HTERT RPE-1 (cell line): ENCODE data around the gene PCDHA5.
"Not testable (repeated sequence)": the region's sequence is repeated elsewhere in the genome, so short reads cannot be mapped to it uniquely, and the experiment has no call there.

Experiments
- in situ Hi-C: fragments of 300-500 bp; cut with MboI; formaldehyde crosslinking; loops from 4 replicates; pipeline ENCODE4 v1.14.3; 2020; ENCODE audit warnings: low sequenced_read_pairs

PCDHA5 gene

GRCh38 chr5:140822969-140823368, 1.6 kb downstream of the PCDHA5 start:
- in situ Hi-C loops, result not testable (repeated sequence)

DNA sequence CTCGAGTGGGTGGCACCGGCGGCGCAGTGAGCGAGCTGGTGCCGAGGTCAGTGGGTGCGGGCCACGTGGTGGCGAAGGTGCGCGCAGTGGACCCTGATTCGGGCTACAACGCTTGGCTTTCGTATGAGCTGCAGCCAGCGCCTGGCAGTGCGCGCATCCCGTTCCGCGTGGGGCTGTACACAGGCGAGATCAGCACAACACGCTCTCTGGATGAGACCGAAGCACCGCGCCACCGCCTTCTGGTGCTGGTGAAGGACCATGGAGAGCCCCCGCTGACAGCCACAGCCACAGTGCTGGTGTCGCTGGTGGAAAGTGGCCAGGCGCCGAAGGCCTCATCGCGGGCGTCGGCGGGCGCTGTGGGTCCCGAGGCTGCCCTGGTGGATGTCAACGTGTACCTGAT, 2.1 kb downstream of the PCDHA5 start:
- in situ Hi-C loops, result no loop called here

- in situ Hi-C loops, result no loop called here
Observed at GRCh38 chr5:140827704-140828361, 6.4 kb downstream of the PCDHA5 start, which contains the start of gene PCDHA6. PCDHA6 (plus strand) TSS chr5:140827960; CDS start chr5:140828092, 132 bp downstream.

GRCh38 chr5:140828362-140828737, 6.9 kb downstream of the PCDHA5 start:
- in situ Hi-C loops, result no loop called here

DNA sequence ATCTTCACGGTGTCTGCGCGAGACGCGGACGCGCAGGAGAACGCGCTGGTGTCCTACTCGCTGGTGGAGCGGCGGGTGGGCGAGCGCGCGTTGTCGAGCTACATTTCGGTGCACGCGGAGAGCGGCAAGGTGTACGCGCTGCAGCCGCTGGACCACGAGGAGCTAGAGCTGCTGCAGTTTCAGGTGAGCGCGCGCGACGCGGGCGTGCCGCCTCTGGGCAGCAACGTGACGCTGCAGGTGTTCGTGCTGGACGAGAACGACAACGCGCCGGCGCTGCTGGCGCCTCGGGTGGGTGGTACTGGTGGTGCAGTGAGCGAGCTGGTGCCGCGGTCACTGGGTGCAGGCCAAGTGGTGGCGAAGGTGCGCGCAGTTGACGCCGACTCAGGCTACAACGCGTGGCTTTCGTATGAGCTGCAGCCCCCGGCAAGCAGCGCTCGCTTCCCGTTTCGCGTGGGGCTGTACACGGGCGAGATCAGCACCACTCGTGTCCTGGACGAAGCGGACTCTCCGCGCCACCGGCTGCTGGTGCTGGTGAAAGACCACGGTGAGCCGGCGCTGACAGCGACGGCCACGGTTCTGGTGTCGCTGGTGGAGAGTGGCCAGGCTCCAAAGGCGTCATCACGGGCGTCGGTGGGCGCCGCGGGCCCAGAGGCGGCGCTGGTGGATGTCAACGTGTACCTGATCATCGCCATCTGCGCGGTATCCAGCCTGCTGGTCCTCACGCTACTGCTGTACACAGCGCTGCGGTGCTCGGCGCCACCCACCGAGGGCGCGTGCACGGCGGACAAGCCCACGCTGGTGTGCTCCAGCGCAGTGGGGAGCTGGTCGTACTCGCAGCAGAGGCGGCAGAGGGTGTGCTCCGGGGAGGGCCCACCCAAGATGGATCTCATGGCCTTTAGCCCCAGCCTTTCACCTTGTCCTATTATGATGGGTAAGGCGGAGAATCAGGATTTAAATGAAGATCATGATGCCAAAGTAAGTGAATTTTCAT, 8.4 kb downstream of the PCDHA5 start:
- in situ Hi-C loops, result not testable (repeated sequence)

- in situ Hi-C loops, result no loop called here
Observed at GRCh38 chr5:140833993-140834392, 12.6 kb downstream of the PCDHA5 start, which contains the start of gene PCDHA7. PCDHA7 (plus strand) TSS chr5:140834269; CDS start chr5:140834384, 115 bp downstream.

DNA sequence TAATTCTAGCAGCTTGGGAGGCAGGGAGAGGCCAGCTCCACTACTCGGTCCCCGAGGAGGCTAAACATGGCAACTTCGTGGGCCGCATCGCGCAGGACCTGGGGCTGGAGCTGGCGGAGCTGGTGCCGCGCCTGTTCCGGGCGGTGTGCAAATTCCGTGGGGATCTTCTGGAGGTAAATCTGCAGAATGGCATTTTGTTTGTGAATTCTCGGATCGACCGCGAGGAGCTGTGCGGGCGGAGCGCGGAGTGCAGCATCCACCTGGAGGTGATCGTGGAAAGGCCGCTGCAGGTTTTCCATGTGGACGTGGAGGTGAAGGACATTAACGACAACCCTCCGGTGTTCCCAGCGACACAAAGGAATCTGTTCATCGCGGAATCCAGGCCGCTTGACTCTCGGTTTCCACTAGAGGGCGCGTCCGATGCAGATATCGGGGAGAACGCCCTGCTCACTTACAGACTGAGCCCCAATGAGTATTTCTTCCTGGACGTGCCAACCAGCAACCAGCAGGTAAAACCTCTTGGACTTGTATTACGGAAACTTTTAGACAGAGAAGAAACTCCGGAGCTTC, 13.1 kb downstream of the PCDHA5 start:
- in situ Hi-C loops, result not testable (repeated sequence)

DNA sequence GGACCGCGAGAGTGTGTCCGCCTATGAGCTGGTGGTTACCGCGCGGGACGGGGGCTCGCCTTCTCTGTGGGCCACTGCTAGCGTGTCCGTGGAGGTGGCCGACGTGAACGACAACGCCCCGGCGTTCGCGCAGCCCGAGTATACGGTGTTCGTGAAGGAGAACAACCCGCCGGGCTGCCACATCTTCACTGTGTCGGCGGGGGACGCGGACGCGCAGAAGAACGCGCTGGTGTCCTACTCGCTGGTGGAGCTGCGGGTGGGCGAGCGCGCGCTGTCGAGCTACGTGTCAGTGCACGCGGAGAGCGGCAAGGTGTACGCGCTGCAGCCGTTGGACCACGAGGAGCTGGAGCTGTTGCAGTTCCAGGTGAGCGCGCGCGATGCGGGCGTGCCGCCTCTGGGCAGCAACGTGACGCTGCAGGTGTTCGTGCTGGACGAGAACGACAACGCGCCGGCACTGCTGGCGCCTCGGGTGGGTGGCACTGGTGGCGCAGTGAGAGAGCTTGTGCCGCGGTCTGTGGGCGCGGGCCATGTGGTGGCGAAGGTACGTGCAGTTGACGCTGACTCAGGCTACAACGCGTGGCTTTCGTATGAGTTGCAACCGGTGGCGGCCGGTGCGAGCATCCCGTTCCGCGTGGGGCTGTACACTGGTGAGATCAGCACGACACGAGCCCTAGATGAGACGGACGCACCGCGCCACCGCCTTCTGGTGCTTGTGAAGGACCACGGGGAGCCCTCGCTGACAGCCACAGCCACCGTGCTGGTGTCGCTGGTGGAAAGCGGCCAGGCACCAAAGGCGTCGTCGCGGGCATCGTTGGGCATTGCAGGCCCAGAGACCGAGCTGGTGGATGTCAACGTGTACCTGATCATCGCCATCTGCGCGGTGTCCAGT, 14.5 kb downstream of the PCDHA5 start:
- in situ Hi-C loops, result no loop called here

- in situ Hi-C loops, result no loop called here
Observed at GRCh38 chr5:140840978-140841962, 19.9 kb downstream of the PCDHA5 start, which contains the start of gene PCDHA8. PCDHA8 (plus strand) TSS chr5:140841187; CDS start chr5:140841322, 135 bp downstream.

DNA sequence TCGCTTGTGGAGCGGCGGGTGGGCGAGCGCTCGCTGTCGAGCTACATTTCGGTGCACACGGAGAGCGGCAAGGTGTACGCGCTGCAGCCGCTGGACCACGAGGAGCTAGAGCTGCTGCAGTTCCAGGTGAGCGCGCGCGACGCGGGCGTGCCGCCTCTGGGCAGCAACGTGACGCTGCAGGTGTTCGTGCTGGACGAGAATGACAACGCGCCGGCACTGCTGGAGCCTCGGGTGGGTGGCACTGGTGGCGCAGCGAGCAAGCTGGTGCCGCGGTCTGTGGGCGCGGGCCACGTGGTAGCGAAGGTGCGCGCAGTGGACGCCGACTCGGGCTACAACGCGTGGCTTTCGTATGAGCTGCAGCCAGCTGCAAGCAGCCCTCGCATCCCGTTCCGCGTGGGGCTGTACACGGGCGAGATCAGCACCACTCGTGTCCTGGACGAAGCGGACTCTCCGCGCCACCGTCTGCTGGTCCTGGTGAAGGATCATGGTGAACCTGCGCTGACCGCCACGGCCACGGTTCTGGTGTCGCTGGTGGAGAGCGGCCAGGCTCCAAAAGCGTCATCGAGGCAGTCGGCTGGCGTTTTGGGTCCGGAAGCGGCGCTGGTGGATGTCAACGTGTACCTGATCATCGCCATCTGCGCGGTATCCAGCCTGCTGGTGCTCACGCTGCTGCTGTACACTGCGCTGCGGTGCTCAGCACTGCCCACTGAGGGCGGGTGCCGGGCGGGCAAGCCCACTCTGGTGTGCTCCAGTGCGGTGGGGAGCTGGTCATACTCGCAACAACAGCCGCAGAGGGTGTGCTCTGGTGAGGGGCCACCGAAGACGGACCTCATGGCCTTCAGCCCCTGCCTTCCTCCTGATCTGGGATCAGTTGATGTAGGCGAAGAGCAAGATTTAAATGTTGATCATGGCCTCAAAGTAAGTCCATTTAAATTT, 21.7 kb downstream of the PCDHA5 start:
- in situ Hi-C loops, result no loop called here

DNA sequence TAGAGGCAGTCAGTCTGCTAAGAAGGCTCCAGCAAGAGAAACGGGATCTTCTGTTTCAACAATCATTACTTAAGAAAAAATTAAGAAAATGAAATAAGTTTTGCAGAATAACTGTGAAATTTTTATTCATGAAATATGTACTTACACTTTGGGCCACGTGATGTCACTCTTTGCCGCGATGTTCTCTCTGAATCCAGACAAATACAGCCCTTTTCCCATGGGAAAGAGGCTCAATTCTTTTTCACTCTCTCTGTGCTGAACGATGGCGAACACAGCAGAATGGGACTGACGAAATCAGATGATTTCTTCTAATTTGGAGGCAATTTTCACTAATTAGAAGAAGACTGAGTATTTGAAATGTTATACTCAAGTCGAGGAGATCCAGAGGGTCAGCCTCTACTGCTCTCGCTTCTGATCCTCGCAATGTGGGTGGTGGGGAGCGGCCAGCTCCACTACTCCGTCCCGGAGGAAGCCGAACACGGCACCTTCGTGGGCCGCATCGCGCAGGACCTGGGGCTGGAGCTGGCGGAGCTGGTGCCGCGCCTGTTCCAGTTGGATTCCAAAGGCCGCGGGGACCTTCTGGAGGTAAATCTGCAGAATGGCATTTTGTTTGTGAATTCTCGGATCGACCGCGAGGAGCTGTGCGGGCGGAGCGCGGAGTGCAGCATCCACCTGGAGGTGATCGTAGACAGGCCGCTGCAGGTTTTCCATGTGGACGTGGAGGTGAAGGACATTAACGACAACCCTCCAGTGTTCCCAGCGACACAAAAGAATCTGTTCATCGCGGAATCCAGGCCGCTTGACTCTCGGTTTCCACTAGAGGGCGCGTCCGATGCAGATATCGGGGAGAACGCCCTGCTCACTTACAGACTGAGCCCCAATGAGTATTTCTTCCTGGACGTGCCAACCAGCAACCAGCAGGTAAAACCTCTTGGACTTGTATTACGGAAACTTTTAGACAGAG, 27.0 kb downstream of the PCDHA5 start, which contains the start of gene PCDHA9:
PCDHA9 (plus strand) TSS at position 244 of the 964 bp plus-strand sequence; CDS start at position 358, 114 bp downstream.
- in situ Hi-C loops, result not testable (repeated sequence)

GRCh38 chr5:140849831-140850634, 28.6 kb downstream of the PCDHA5 start:
- in situ Hi-C loops, result not testable (repeated sequence)

- in situ Hi-C loops, result no loop called here
Observed at GRCh38 chr5:140855772-140856674, 34.6 kb downstream of the PCDHA5 start, which contains the start of gene PCDHA10. PCDHA10 (plus strand) TSS chr5:140855897; CDS start chr5:140856049, 152 bp downstream.

DNA sequence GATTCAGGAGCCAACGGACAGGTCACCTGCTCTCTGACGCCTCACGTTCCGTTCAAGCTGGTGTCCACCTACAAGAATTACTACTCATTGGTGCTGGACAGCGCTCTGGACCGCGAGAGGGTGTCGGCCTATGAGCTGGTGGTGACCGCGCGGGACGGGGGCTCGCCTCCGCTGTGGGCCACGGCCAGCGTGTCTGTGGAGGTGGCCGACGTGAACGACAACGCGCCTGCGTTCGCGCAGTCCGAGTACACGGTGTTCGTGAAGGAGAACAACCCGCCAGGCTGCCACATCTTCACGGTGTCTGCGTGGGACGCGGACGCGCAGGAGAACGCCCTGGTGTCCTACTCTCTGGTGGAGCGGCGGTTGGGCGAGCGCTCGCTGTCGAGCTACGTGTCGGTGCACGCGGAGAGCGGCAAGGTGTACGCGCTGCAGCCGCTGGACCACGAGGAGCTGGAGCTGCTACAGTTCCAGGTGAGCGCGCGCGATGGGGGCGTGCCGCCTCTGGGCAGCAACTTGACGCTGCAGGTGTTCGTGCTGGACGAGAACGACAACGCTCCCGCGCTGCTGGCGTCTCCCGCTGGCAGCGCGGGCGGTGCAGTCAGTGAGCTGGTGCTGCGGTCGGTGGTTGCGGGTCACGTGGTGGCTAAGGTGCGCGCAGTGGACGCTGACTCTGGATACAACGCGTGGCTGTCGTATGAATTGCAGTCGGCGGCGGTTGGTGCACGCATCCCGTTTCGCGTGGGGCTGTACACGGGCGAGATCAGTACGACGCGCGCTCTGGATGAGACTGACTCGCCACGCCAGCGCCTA, 36.0 kb downstream of the PCDHA5 start:
- in situ Hi-C loops, result no loop called here
